ENCODE results near the gene USP10.

- TF ChIP-seq, protein P1, sequence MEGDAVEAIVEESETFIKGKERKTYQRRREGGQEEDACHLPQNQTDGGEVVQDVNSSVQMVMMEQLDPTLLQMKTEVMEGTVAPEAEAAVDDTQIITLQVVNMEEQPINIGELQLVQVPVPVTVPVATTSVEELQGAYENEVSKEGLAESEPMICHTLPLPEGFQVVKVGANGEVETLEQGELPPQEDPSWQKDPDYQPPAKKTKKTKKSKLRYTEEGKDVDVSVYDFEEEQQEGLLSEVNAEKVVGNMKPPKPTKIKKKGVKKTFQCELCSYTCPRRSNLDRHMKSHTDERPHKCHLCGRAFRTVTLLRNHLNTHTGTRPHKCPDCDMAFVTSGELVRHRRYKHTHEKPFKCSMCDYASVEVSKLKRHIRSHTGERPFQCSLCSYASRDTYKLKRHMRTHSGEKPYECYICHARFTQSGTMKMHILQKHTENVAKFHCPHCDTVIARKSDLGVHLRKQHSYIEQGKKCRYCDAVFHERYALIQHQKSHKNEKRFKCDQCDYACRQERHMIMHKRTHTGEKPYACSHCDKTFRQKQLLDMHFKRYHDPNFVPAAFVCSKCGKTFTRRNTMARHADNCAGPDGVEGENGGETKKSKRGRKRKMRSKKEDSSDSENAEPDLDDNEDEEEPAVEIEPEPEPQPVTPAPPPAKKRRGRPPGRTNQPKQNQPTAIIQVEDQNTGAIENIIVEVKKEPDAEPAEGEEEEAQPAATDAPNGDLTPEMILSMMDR (IDR thresholded peaks at IDR 0.05) = no peak
- no peak for TF ChIP-seq POLR2A (IDR thresholded peaks at IDR 0.05)
Measured at GRCh38 chr16:84749815-84750214, 50.0 kb downstream of the USP10 start.
